RWPE2 (cell line): ENCODE results near the gene CHRNA3.
"Not testable (repeated sequence)": the region's sequence is repeated elsewhere in the genome, so short reads cannot be mapped to it uniquely, and the experiment has no call there.

Experiments
- ATAC-seq: fragments of 200-7000 bp; cut with Tn5 transposase; 3 replicates; pipeline ENCODE4 v1.9.1; 2021; ENCODE audit warnings: low read depth
- DNase-seq: peaks from one replicate; pipeline ENCODE4 v3.0.0-alpha.2; 2020; ENCODE audit warnings: low spot score
- H3K27ac ChIP-seq: fragments of 450-650 bp; 2 replicates; pipeline ENCODE4 v1.5.1; 2017; ENCODE audit warnings: mild to moderate bottlenecking; ENCODE audit not compliant: poor library complexity, severe bottlenecking
- H3K27me3 ChIP-seq: fragments of 250-450 bp; sonication (Bioruptor Pico); 2 replicates; pipeline ENCODE4 v1.5.1; 2021; ENCODE audit warnings: mild to moderate bottlenecking, moderate library complexity; ENCODE audit not compliant: insufficient read depth, poor library complexity, severe bottlenecking
- H3K36me3 ChIP-seq: fragments of 250-450 bp; sonication (Bioruptor Pico); 2 replicates; pipeline ENCODE4 v1.5.1; 2020; ENCODE audit warnings: low read depth, mild to moderate bottlenecking, moderate library complexity
- H3K4me1 ChIP-seq: fragments of 250-450 bp; sonication (Bioruptor Pico); 2 replicates; pipeline ENCODE4 v1.5.1; 2021; ENCODE audit warnings: mild to moderate bottlenecking, moderate library complexity; ENCODE audit not compliant: insufficient read depth, poor library complexity, severe bottlenecking
- H3K4me3 ChIP-seq: fragments of 250-450 bp; sonication (Bioruptor Pico); 2 replicates; pipeline ENCODE4 v1.5.1; 2021; ENCODE audit warnings: mild to moderate bottlenecking, moderate library complexity; ENCODE audit not compliant: severe bottlenecking
- H3K9me3 ChIP-seq: fragments of 250-450 bp; sonication (Bioruptor Pico); 2 replicates; pipeline ENCODE4 v1.5.1; 2021; ENCODE audit warnings: mild to moderate bottlenecking, moderate library complexity; ENCODE audit not compliant: severe bottlenecking
- CTCF ChIP-seq: fragments of 450-650 bp; IDR thresholded peaks from one replicate; pipeline ENCODE4 v1.5.1; 2017; ENCODE audit warnings: mild to moderate bottlenecking, moderate library complexity; ENCODE audit not compliant: poor library complexity, severe bottlenecking

CHRNA3 gene

GRCh38 chr15:78564743-78565096 lies 56.1 kb downstream of the CHRNA3 start:
- DNase-seq = no peak
- ATAC-seq = no peak

GRCh38 chr15:78563092-78563491 lies 57.7 kb downstream of the CHRNA3 start:
- Histone ChIP-seq H3K27ac (no peak overlapping the region), H3K9me3 (no peaks in the 10 kb centered on the region)
- ATAC-seq = no peak

More at GRCh38 chr15:78564743-78565096, 56.1 kb downstream of the CHRNA3 start:
- H3K4me3 ChIP-seq = peak overlapping the region; percentile 97
- peak overlapping the region; percentile 61 for H3K27ac ChIP-seq
- H3K4me1 ChIP-seq = peaks cover 12% of the 10 kb centered on the region
- H3K36me3 ChIP-seq = no peaks in the 10 kb centered on the region
- TF ChIP-seq CTCF = no peak
- no peaks in the 10 kb centered on the region for H3K9me3 ChIP-seq
- H3K27me3 ChIP-seq = no peaks in the 10 kb centered on the region

GRCh38 chr15:78561490-78561889 lies 59.3 kb downstream of the CHRNA3 start:
- Histone ChIP-seq H3K9me3 (no peaks in the 10 kb centered on the region), H3K4me1 (peaks cover 4% of the 10 kb centered on the region), H3K27ac (no peak overlapping the region), H3K36me3 (no peaks in the 10 kb centered on the region), H3K27me3 (no peaks in the 10 kb centered on the region), H3K4me3 (no peak overlapping the region)
- TF ChIP-seq CTCF = no peak
- ATAC-seq (no peak), DNase-seq (no peak)

More at GRCh38 chr15:78563092-78563491, 57.7 kb downstream of the CHRNA3 start:
- no peak for DNase-seq
- no peak for TF ChIP-seq CTCF
- H3K4me3 ChIP-seq = no peak overlapping the region
- H3K4me1 ChIP-seq = peaks cover 12% of the 10 kb centered on the region
- no peaks in the 10 kb centered on the region for H3K27me3 ChIP-seq
- H3K36me3 ChIP-seq = no peaks in the 10 kb centered on the region

- H3K9me3 ChIP-seq, H3K36me3 ChIP-seq, H3K4me3 ChIP-seq, ATAC-seq, H3K27ac ChIP-seq, H3K4me1 ChIP-seq, DNase-seq, H3K27me3 ChIP-seq: not testable (repeated sequence)
Observed at GRCh38 chr15:78560201-78560600, 60.6 kb downstream of the CHRNA3 start.

- 0 out of 3 replicates have a peak, but pooled peaks have one; percentile 15 for ATAC-seq
- no peak overlapping the region for H3K4me3 ChIP-seq
- no peak for TF ChIP-seq CTCF
- no peak for DNase-seq
- no peak overlapping the region for H3K27ac ChIP-seq
- peaks cover 29% of the 10 kb centered on the region for H3K36me3 ChIP-seq
- H3K27me3 ChIP-seq = no peaks in the 10 kb centered on the region
- H3K4me1 ChIP-seq = no peaks in the 10 kb centered on the region
- no peaks in the 10 kb centered on the region for H3K9me3 ChIP-seq
Observed at GRCh38 chr15:78552597-78552996, 68.2 kb downstream of the CHRNA3 start.
